BLaER1 (cell line): Measurements from ENCODE around the gene CA4.
A peak's percentile ranks its signal among the peaks of the same experiment; 100 is the strongest.

Source experiments
- H3K27ac ChIP-seq: shearing (Covaris generic); formaldehyde crosslinking; 2 replicates; pipeline ENCODE4 v1.8.1; 2022
- H3K27me3 ChIP-seq: shearing (Covaris generic); formaldehyde crosslinking; 2 replicates; pipeline ENCODE4 v1.8.1; 2022
- H3K36me3 ChIP-seq: shearing (Covaris generic); formaldehyde crosslinking; 2 replicates; pipeline ENCODE4 v1.8.1; 2022
- H3K4me1 ChIP-seq: shearing (Covaris generic); formaldehyde crosslinking; 2 replicates; pipeline ENCODE4 v1.8.1; 2022
- H3K4me2 ChIP-seq: shearing (Covaris generic); formaldehyde crosslinking; 2 replicates; pipeline ENCODE4 v1.8.1; 2022
- H3K4me3 ChIP-seq: shearing (Covaris generic); formaldehyde crosslinking; 2 replicates; pipeline ENCODE4 v1.8.1; 2022
- H3K9ac ChIP-seq: shearing (Covaris generic); formaldehyde crosslinking; 2 replicates; pipeline ENCODE4 v1.8.1; 2022
- H3K9me3 ChIP-seq: shearing (Covaris generic); formaldehyde crosslinking; 2 replicates; pipeline ENCODE4 v1.8.1; 2022
- H4K20me1 ChIP-seq: shearing (Covaris generic); formaldehyde crosslinking; 2 replicates; pipeline ENCODE4 v1.8.1; 2022
- Cebpa-rat ChIP-seq: shearing (Covaris generic); IDR thresholded peaks from 2 replicates; pipeline ENCODE4 v1.8.1; 2022

The CA4 gene

GRCh38 chr17:60129164-60129563 is 20.6 kb upstream of the CA4 start:
- no peak for TF ChIP-seq Cebpa-rat
- peak overlapping the region; percentile 63 for H3K4me2 ChIP-seq
- H4K20me1 ChIP-seq = no peaks in the 10 kb centered on the region
- no peaks in the 10 kb centered on the region for H3K9me3 ChIP-seq
- H3K4me1 ChIP-seq = peaks cover 30% of the 10 kb centered on the region
- no peaks in the 10 kb centered on the region for H3K27me3 ChIP-seq
- peaks cover 4% of the 10 kb centered on the region; the same call in 1 of the 2 replicates for H3K36me3 ChIP-seq
- no peak overlapping the region for H3K4me3 ChIP-seq
- H3K9ac ChIP-seq = no peak overlapping the region
- H3K27ac ChIP-seq = no peak overlapping the region

GRCh38 chr17:60130466-60130865 is 19.3 kb upstream of the CA4 start:
- no peaks in the 10 kb centered on the region for H4K20me1 ChIP-seq
- no peak overlapping the region for H3K4me3 ChIP-seq
- no peak overlapping the region for H3K9ac ChIP-seq
- H3K27me3 ChIP-seq = no peaks in the 10 kb centered on the region
- H3K9me3 ChIP-seq = no peaks in the 10 kb centered on the region
- peaks cover 4% of the 10 kb centered on the region; the same call in 1 of the 2 replicates for H3K36me3 ChIP-seq
- H3K4me2 ChIP-seq = no peak overlapping the region
- H3K4me1 ChIP-seq = peaks cover 34% of the 10 kb centered on the region
- TF ChIP-seq Cebpa-rat = no peak
- no peak overlapping the region for H3K27ac ChIP-seq

- Histone ChIP-seq H3K4me2 (peak overlapping the region; percentile 97), H3K4me1 (peaks cover 49% of the 10 kb centered on the region), H3K27me3 (peaks cover 12% of the 10 kb centered on the region), H3K36me3 (peaks cover 4% of the 10 kb centered on the region; the same call in 1 of the 2 replicates), H3K27ac (peak overlapping the region; percentile 92), H3K4me3 (peak overlapping the region; percentile 75), H3K9ac (peak overlapping the region; percentile 86), H3K9me3 (no peaks in the 10 kb centered on the region), H4K20me1 (peaks cover 7% of the 10 kb centered on the region; the same call in 1 of the 2 replicates)
- no peak for TF ChIP-seq Cebpa-rat
These were observed 15.2 kb upstream of the CA4 start for GRCh38 chr17:60134396-60135150.

GRCh38 chr17:60135151-60135950 is 14.4 kb upstream of the CA4 start:
- Histone ChIP-seq H4K20me1 (peaks cover 15% of the 10 kb centered on the region), H3K9ac (peak overlapping the region; percentile 86), H3K4me2 (peak overlapping the region; percentile 97), H3K4me1 (peaks cover 53% of the 10 kb centered on the region), H3K36me3 (peaks cover 4% of the 10 kb centered on the region; the same call in 1 of the 2 replicates), H3K27me3 (peaks cover 20% of the 10 kb centered on the region), H3K27ac (peak overlapping the region; percentile 92), H3K4me3 (peak overlapping the region; percentile 75), H3K9me3 (no peaks in the 10 kb centered on the region)
- no peak for TF ChIP-seq Cebpa-rat

- Histone ChIP-seq H3K4me3 (peak overlapping the region; percentile 75), H3K9ac (no peak overlapping the region), H3K9me3 (no peaks in the 10 kb centered on the region), H3K27ac (0 out of 2 replicates have a peak overlapping the region, but pooled peaks have one; percentile 37), H3K36me3 (peaks cover 4% of the 10 kb centered on the region; the same call in 1 of the 2 replicates), H3K4me2 (peak overlapping the region; percentile 97), H3K27me3 (peaks cover 28% of the 10 kb centered on the region), H4K20me1 (peaks cover 22% of the 10 kb centered on the region), H3K4me1 (peaks cover 53% of the 10 kb centered on the region)
- TF ChIP-seq Cebpa-rat = no peak
These were observed 13.7 kb upstream of the CA4 start for GRCh38 chr17:60135951-60136666.

- Histone ChIP-seq H3K36me3 (no peaks in the 10 kb centered on the region), H3K27me3 (peaks cover 44% of the 10 kb centered on the region), H3K4me1 (peaks cover 60% of the 10 kb centered on the region), H3K4me3 (no peak overlapping the region), H3K9ac (no peak overlapping the region), H3K9me3 (no peaks in the 10 kb centered on the region), H3K27ac (no peak overlapping the region), H4K20me1 (peaks cover 35% of the 10 kb centered on the region), H3K4me2 (no peak overlapping the region)
- TF ChIP-seq Cebpa-rat = no peak
These were observed 12.0 kb upstream of the CA4 start for GRCh38 chr17:60137731-60138130.

GRCh38 chr17:60138769-60139437 is 10.9 kb upstream of the CA4 start:
- H3K4me3 ChIP-seq = no peak overlapping the region
- H4K20me1 ChIP-seq = peaks cover 35% of the 10 kb centered on the region
- no peak overlapping the region for H3K9ac ChIP-seq
- peaks cover 44% of the 10 kb centered on the region for H3K27me3 ChIP-seq
- peak overlapping the region; percentile 87 for H3K4me2 ChIP-seq
- no peak for TF ChIP-seq Cebpa-rat
- H3K36me3 ChIP-seq = no peaks in the 10 kb centered on the region
- H3K4me1 ChIP-seq = peaks cover 61% of the 10 kb centered on the region
- no peak overlapping the region for H3K27ac ChIP-seq
- H3K9me3 ChIP-seq = no peaks in the 10 kb centered on the region

- peaks cover 44% of the 10 kb centered on the region for H3K27me3 ChIP-seq
- peaks cover 35% of the 10 kb centered on the region for H4K20me1 ChIP-seq
- H3K9me3 ChIP-seq = no peaks in the 10 kb centered on the region
- no peak overlapping the region for H3K9ac ChIP-seq
- H3K4me3 ChIP-seq = peak overlapping the region; percentile 32
- H3K4me2 ChIP-seq = peak overlapping the region; percentile 87
- peaks cover 58% of the 10 kb centered on the region for H3K4me1 ChIP-seq
- TF ChIP-seq Cebpa-rat = no peak
- H3K36me3 ChIP-seq = no peaks in the 10 kb centered on the region
- H3K27ac ChIP-seq = no peak overlapping the region
These were observed 10.1 kb upstream of the CA4 start for GRCh38 chr17:60139438-60140285.
